ENCODE results near the gene SBNO2. TPM values are rescaled to one million over a fixed set of nuclear protein-coding genes. Genes with fewer than 3 reads are reported as not detected.

The SBNO2 gene
- total and polyA plus RNA-seq, 2 of the 4 experiments (the other 2 are of a cell fraction) = 13.4 to 40.5 TPM

- no peak overlapping the region for H3K14ac ChIP-seq (replicated peaks; ENCODE audit: low read depth, low read length)
- H3K4me3 ChIP-seq (ENCODE audit: insufficient read depth, low read depth, low read length) = no peak overlapping the region
- peaks cover 7% of the 10 kb centered on the region for H3K4me1 ChIP-seq (ENCODE audit: control insufficient read depth, insufficient read depth, low read length)
- WGBS, 2 experiments (ENCODE audit: extremely low coverage in 2 of 2, insufficient read length in 1 of 2) = 91% methylated on average over 6 of the region's 10 CpGs; no CpG with 5 or more reads in 1 of the 2 experiments
- H4K91ac ChIP-seq (ENCODE audit: insufficient read depth, low read depth, low read length) = no peak overlapping the region
- no peak overlapping the region for H3K4ac ChIP-seq (ENCODE audit: low read depth, low read length)
- no peak for DNase-seq
- H2AK9ac ChIP-seq (replicated peaks; ENCODE audit: low read depth, low read length, poor library complexity) = no peak overlapping the region
- H3K36me3 ChIP-seq (ENCODE audit: control insufficient read depth, insufficient read depth, low read length) = peaks cover 94% of the 10 kb centered on the region
- intact Hi-C loops (cut with micrococcal nuclease) = no loop called here
- no peaks in the 10 kb centered on the region for H3K27me3 ChIP-seq (ENCODE audit: control insufficient read depth, insufficient read depth, low read length)
- in situ Hi-C loops (cut with MboI; ENCODE audit: low sequenced_read_pairs) = no loop called here
- no peaks in the 10 kb centered on the region for H3K9me3 ChIP-seq (ENCODE audit: control insufficient read depth, insufficient read depth, low read length)
- H2BK120ac ChIP-seq (ENCODE audit: low read depth, low read length) = no peak overlapping the region
- dilution Hi-C loops (cut with HindIII; ENCODE audit: low sequenced_read_pairs, unreplicated experiment) = no loop called here
- no peak overlapping the region for H3K56ac ChIP-seq (ENCODE audit: extremely low read depth, insufficient read depth, low read length)
- H3K23ac ChIP-seq (ENCODE audit: low read depth, low read length) = no peak overlapping the region
- TF ChIP-seq SMC3 (IDR thresholded peaks at IDR 0.05; ENCODE audit: low read depth, low read length) (no peak), RFX5 (IDR thresholded peaks at IDR 0.05; ENCODE audit: low read depth, low read length) (no peak), FOS (IDR thresholded peaks at IDR 0.05; ENCODE audit: low read depth, low read length) (no peak), MAFK (IDR thresholded peaks at IDR 0.05; ENCODE audit: low read depth, low read length) (no peak), NFE2L2 (IDR thresholded peaks at IDR 0.05; ENCODE audit: low read depth, low read length) (no peak), CEBPB (IDR thresholded peaks at IDR 0.05; ENCODE audit: low read depth, low read length) (no peak), RAD21 (IDR thresholded peaks at IDR 0.05; ENCODE audit: low read length) (no peak), CHD1 (IDR thresholded peaks at IDR 0.05; ENCODE audit: low read depth, low read length) (no peak), RCOR1 (IDR thresholded peaks at IDR 0.05; ENCODE audit: insufficient replicate concordance, low read length) (no peak), MAZ (IDR thresholded peaks at IDR 0.05; ENCODE audit: borderline replicate concordance, low read depth, low read length) (no peak), POLR2A (IDR thresholded peaks at IDR 0.05; ENCODE audit: low read depth, low read length) (no peak), MXI1 (IDR thresholded peaks at IDR 0.05; ENCODE audit: borderline replicate concordance, low read depth, low read length) (no peak), BHLHE40 (IDR thresholded peaks at IDR 0.05; ENCODE audit: low read depth, low read length) (no peak)
- TF ChIP-seq, protein P1, sequence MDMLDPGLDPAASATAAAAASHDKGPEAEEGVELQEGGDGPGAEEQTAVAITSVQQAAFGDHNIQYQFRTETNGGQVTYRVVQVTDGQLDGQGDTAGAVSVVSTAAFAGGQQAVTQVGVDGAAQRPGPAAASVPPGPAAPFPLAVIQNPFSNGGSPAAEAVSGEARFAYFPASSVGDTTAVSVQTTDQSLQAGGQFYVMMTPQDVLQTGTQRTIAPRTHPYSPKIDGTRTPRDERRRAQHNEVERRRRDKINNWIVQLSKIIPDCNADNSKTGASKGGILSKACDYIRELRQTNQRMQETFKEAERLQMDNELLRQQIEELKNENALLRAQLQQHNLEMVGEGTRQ (IDR thresholded peaks at IDR 0.05; ENCODE audit: low read depth, low read length) = no peak
- TF ChIP-seq, protein P2, sequence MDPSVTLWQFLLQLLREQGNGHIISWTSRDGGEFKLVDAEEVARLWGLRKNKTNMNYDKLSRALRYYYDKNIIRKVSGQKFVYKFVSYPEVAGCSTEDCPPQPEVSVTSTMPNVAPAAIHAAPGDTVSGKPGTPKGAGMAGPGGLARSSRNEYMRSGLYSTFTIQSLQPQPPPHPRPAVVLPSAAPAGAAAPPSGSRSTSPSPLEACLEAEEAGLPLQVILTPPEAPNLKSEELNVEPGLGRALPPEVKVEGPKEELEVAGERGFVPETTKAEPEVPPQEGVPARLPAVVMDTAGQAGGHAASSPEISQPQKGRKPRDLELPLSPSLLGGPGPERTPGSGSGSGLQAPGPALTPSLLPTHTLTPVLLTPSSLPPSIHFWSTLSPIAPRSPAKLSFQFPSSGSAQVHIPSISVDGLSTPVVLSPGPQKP (IDR thresholded peaks at IDR 0.05; ENCODE audit: borderline replicate concordance, low read depth, low read length) = no peak
- TF ChIP-seq, protein P3, sequence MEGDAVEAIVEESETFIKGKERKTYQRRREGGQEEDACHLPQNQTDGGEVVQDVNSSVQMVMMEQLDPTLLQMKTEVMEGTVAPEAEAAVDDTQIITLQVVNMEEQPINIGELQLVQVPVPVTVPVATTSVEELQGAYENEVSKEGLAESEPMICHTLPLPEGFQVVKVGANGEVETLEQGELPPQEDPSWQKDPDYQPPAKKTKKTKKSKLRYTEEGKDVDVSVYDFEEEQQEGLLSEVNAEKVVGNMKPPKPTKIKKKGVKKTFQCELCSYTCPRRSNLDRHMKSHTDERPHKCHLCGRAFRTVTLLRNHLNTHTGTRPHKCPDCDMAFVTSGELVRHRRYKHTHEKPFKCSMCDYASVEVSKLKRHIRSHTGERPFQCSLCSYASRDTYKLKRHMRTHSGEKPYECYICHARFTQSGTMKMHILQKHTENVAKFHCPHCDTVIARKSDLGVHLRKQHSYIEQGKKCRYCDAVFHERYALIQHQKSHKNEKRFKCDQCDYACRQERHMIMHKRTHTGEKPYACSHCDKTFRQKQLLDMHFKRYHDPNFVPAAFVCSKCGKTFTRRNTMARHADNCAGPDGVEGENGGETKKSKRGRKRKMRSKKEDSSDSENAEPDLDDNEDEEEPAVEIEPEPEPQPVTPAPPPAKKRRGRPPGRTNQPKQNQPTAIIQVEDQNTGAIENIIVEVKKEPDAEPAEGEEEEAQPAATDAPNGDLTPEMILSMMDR (conservative IDR thresholded peaks at IDR 0.05; ENCODE audit: low read depth, low read length) = no peak
- no peak overlapping the region for H2AK5ac ChIP-seq (ENCODE audit: low read depth, low read length)
- H3K27ac ChIP-seq (ENCODE audit: insufficient read depth, low read length) = no peak overlapping the region
- peaks cover 21 to 53% of the 10 kb centered on the region in 2 experiments for H3K79me1 ChIP-seq (ENCODE audit: low read depth in 1 of 2, low read length in 2 of 2)
- no peak overlapping the region for H4K8ac ChIP-seq (ENCODE audit: low read depth in 2 of 2, low read length in 2 of 2)
- POLR2A ChIA-PET (ENCODE audit: unreplicated experiment) = no interaction called here
- no peak overlapping the region for H2BK5ac ChIP-seq (ENCODE audit: low read depth, low read length, poor library complexity, severe bottlenecking)
- H2BK20ac ChIP-seq (ENCODE audit: low read depth, low read length) = no peak overlapping the region
- no peak for ATAC-seq (ENCODE audit: low read depth)
- H4K5ac ChIP-seq (ENCODE audit: low read depth, low read length) = no peak overlapping the region
- H3K4me2 ChIP-seq (ENCODE audit: low read depth, low read length) = no peak overlapping the region
- no peak overlapping the region for H2BK15ac ChIP-seq (ENCODE audit: low read depth, low read length)
- BruUV-seq (replicated peaks) = no TSS peak
- H3K9ac ChIP-seq (ENCODE audit: low read depth, low read length) = no peak overlapping the region
- CTCF ChIA-PET = no interaction called here
- peaks cover 13% of the 10 kb centered on the region for H4K20me1 ChIP-seq (ENCODE audit: insufficient read depth, low read length)
- no peaks in the 10 kb centered on the region for H3K9me1 ChIP-seq (ENCODE audit: insufficient read depth, low read length)
- H2AFZ ChIP-seq (replicated peaks; ENCODE audit: low read length, poor library complexity) = no peak overlapping the region
- no peak overlapping the region for H3K18ac ChIP-seq (ENCODE audit: low read depth, low read length)
These were observed 52.7 kb downstream of the SBNO2 start for GRCh38 chr19:1121395-1121794.

All from IMR-90 (cell line).